Suppressor macrophage treated with lipopolysaccharide for 4 hours (primary cell): ENCODE measurements around the gene MIS18BP1.
"Not testable (repeated sequence)": the region's sequence is repeated elsewhere in the genome, so short reads cannot be mapped to it uniquely, and the experiment has no call there.

Source experiments
- DNase-seq: peaks from one replicate; pipeline ENCODE4 v3.0.0-alpha.2; 2020

Gene MIS18BP1

DNA sequence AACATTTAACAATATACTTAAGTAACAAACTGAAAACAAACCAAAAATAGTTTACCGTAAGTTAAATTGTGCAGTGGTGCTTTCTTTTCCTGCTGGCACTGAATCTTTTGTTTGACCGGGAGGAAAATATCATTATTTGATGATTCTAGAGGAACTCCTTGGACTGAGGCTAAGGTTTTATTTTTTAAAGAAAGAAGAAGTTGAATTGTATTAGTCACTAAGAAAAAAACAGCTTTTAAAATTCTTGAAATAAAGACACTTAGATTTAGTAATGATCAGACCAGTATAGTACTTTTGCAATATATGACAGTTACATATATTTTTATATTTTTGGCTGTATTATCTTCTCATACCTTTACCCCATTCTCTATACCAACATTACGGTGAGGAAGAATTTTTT lies 10.3 kb downstream of the MIS18BP1 start:
- DNase-seq = peak; percentile 8

GRCh38 chr14:45238988-45239387 lies 14.0 kb downstream of the MIS18BP1 start:
- no peak for DNase-seq

- DNase-seq = no peak
These were observed 25.4 kb downstream of the MIS18BP1 start for GRCh38 chr14:45227566-45227965.

GRCh38 chr14:45222485-45223262 lies 30.3 kb downstream of the MIS18BP1 start:
- DNase-seq = peak; percentile 6

GRCh38 chr14:45214341-45214740 lies 38.7 kb downstream of the MIS18BP1 start:
- DNase-seq = not testable (repeated sequence)

- DNase-seq = not testable (repeated sequence)
These were observed 39.3 kb downstream of the MIS18BP1 start for GRCh38 chr14:45213716-45214115.

DNA sequence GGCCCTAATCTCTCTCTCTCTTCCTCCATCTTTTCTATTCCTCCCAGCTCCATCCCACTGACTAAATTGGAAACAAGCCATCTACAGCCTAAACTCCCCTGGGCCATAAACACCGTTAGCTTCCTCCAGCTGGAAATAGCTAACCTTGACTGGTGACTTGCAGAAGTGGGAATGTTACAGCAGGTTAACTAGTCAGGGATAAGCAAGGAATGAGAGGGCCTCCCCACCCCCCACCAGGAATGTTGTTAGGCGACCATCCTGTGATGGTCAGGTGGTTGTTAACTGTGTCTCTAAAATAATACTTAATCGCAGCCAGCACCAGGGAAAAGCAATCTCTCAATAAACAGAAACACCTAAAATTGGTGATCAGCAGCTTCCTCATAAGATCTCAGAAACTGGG lies 40.8 kb downstream of the MIS18BP1 start:
- no peak for DNase-seq

DNA sequence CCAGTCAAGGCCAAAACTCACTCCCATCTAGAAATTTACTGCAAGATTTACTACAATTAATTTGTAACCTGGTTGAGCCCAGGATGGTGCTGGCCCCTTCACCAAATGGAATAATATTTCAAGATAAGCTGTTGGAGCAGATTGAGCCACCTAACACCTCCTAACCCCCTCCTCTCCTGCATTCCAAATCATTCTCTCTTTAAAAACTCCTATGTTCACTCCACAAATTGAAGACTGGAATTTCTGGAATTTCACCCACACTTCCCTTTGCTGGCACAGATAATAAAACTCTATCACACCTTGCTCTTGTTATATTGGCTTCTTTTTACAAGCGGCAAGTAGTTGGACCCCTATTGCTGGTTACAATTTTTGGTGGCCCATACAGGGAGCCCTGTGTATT lies 41.7 kb downstream of the MIS18BP1 start:
- DNase-seq = no peak

GRCh38 chr14:45210159-45210558 lies 42.8 kb downstream of the MIS18BP1 start:
- no peak for DNase-seq

DNA sequence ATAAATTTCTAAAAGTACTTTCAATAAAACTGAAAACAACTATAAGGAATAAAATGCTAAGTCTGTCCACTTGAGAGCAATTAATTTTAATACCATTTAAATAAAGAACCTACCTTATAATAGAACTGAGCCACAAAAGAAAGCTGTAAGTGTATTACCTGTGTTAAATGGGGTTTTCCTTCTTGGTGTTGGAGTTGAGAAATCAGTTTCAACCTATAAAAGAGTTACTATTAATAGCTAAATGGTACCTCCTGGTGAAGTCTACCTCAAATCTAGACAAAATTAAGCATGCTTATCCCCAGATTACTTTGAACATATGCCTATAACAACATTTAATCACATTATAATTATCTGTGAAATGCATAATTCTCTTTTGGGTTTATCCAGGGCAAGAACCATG lies 48.8 kb downstream of the MIS18BP1 start:
- DNase-seq = no peak

GRCh38 chr14:45201905-45202304 lies 51.1 kb downstream of the MIS18BP1 start:
- no peak for DNase-seq

DNA sequence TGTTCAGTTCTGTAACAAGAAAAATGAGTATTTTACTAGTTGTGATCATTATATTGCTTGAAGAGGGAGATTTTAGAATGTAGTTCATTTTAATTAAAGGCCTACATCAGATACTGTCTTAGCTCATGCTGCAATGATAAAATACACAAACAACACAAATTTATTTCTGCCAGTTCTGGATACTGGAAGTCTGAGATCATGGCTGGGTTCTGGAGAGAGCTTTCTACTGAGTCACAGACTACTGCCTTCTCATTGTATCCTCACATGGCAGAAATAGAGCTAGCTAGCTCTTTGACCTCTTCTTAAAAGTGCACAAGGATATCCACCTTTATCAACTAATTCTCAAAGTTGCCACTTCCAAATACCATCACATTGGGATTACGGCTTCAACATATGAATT lies 53.8 kb downstream of the MIS18BP1 start:
- no peak for DNase-seq

DNA sequence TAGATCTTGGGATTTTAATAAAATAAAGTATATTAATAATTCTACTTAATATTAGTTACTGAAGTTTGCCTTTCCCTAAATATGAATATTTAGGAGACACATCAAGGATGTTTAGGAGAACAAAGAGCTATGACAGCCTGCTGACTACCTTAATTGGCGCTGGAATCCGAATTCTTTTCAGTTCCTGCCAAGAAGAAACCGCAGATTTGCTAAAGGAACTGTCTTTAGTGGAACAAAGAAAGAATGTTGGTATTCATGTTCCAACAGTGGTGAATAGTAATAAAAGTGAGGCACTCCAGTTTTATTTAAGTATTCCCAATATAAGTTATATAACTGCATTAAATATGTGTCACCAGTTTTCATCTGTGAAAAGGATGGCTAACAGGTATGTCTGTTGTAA lies 54.5 kb downstream of the MIS18BP1 start:
- DNase-seq = no peak

GRCh38 chr14:45194964-45195363 lies 58.0 kb downstream of the MIS18BP1 start:
- DNase-seq = peak; percentile 4

- DNase-seq = peak; percentile 3
These were observed 67.7 kb downstream of the MIS18BP1 start for GRCh38 chr14:45185100-45185814.

GRCh38 chr14:45181806-45182205 lies 71.2 kb downstream of the MIS18BP1 start:
- no peak for DNase-seq

GRCh38 chr14:45181329-45181728 lies 71.7 kb downstream of the MIS18BP1 start:
- DNase-seq = no peak

- peak; percentile 70 for DNase-seq
These were observed 75.9 kb downstream of the MIS18BP1 start for GRCh38 chr14:45177076-45177475.

DNA sequence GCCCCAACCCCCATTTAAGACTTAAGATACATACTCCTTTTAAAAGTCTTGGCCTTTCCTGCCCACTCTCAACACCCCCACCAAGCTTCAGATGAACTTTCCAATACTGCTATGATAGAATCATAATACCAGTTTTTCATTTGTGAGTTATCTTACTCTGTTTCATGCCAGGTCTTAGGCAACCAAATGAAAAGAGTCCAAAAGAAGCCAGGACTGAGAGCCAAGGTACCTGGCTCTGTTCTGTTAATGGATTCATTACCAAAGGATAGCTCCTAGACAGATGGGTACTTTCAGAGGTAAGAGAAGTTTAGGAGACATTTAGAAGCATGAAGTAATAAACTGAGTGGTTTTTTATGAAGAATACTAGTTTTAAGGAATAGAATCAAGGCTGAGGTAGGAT lies 83.1 kb downstream of the MIS18BP1 start:
- DNase-seq = no peak

GRCh38 chr14:45156067-45156466 lies 96.9 kb downstream of the MIS18BP1 start:
- no peak for DNase-seq
